Stimulated activated CD8-positive, alpha-beta memory T cell treated with anti-CD3 and anti-CD28 coated beads, Interleukin-12 subunit alpha, Interleukin-12 subunit beta, amount 100 ng/mL, for 24 hours (primary cell): ENCODE results near the gene KCNK6.
"Not testable (repeated sequence)": the region's sequence is repeated elsewhere in the genome, so short reads cannot be mapped to it uniquely, and the experiment has no call there.

Source experiments
- DNase-seq: peaks from one replicate; pipeline ENCODE4 v3.0.0-alpha.2; 2020; ENCODE audit errors: extremely low read depth

KCNK6 gene

GRCh38 chr19:38323291-38323690 lies 3.6 kb downstream of the KCNK6 start:
- no peak for DNase-seq

GRCh38 chr19:38324431-38324830 lies 4.8 kb downstream of the KCNK6 start:
- no peak for DNase-seq

GRCh38 chr19:38326591-38326990 lies 6.9 kb downstream of the KCNK6 start:
- no peak for DNase-seq

- no peak for DNase-seq
Observed at GRCh38 chr19:38329651-38330050, 10.0 kb downstream of the KCNK6 start.

- no peak for DNase-seq
Observed at GRCh38 chr19:38331728-38332127, 12.1 kb downstream of the KCNK6 start.

- no peak for DNase-seq
Observed at GRCh38 chr19:38333245-38333644, 13.6 kb downstream of the KCNK6 start.

- DNase-seq = peak; percentile 91
Observed at GRCh38 chr19:38335949-38336637, 16.4 kb downstream of the KCNK6 start.

- DNase-seq = peak; percentile 84
Observed at GRCh38 chr19:38336638-38337359, 17.2 kb downstream of the KCNK6 start.

GRCh38 chr19:38337360-38337653 lies 17.7 kb downstream of the KCNK6 start:
- no peak for DNase-seq

- not testable (repeated sequence) for DNase-seq
Observed at GRCh38 chr19:38339011-38339410, 19.4 kb downstream of the KCNK6 start.

GRCh38 chr19:38340927-38341326 lies 21.3 kb downstream of the KCNK6 start:
- no peak for DNase-seq

- no peak for DNase-seq
Observed at GRCh38 chr19:38346837-38347236, 27.2 kb downstream of the KCNK6 start.

- no peak for DNase-seq
Observed at GRCh38 chr19:38350883-38351282, 31.2 kb downstream of the KCNK6 start.

GRCh38 chr19:38351865-38352395 lies 32.3 kb downstream of the KCNK6 start:
- DNase-seq = no peak

GRCh38 chr19:38352611-38353010 lies 33.0 kb downstream of the KCNK6 start:
- DNase-seq = no peak

- no peak for DNase-seq
Observed at GRCh38 chr19:38355728-38356725, 36.4 kb downstream of the KCNK6 start.

- no peak for DNase-seq
Observed at GRCh38 chr19:38358071-38358470, 38.4 kb downstream of the KCNK6 start.

- DNase-seq = no peak
Observed at GRCh38 chr19:38359242-38360021, 39.8 kb downstream of the KCNK6 start.

GRCh38 chr19:38360351-38360750 lies 40.7 kb downstream of the KCNK6 start:
- no peak for DNase-seq

- no peak for DNase-seq
Observed at GRCh38 chr19:38360839-38361631, 41.4 kb downstream of the KCNK6 start.
